Stimulated activated CD4-positive, alpha-beta T cell treated with anti-CD3 and anti-CD28 coated beads, TNF-alpha, amount 100 ng/mL, for 24 hours (primary cell): Measurements from ENCODE around the gene OR1F1.
"Not testable (repeated sequence)": the region's sequence is repeated elsewhere in the genome, so short reads cannot be mapped to it uniquely, and the experiment has no call there.

Experiments used
- DNase-seq, 3 experiments: peaks; one replicate each; pipeline ENCODE4 v3.0.0-alpha.2; 2020; ENCODE audit warnings: low read depth in 3 of 3

Gene OR1F1

DNA sequence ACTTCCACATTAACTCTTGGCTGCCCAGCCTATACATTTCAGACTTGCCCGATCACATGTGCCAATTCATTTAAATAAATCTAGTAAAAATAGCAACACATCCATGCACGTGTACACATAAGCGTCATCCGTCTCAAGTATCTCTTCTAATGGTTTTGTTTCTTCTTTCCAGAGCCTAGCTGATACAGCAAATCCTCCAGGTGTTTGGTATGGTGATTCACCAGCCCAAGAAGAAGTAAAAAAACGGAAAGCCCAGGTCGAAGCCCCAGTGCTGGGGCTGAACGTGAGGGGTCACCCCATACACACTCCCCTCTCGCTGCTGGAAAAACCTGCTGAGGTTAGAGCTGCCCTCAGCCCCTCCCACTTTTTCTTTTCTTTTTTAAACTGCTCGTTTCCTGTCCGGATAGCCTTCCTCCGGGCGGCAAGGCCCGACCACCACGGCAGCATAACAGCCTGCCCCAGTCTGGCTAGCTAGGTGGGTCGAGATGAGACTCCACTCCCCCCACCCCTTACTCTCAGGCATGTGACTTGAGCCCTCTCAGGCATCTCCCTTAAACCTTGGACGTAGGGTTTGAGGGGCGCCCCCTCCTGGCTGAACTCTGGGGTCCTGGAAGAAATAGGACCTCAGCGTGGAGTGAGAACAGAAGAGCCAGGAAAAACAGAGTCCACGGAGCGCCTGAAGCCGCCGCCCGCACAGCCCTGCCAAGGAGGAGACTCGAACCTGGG, 13.9 kb upstream of the OR1F1 start:
- DNase-seq: no peak

DNA sequence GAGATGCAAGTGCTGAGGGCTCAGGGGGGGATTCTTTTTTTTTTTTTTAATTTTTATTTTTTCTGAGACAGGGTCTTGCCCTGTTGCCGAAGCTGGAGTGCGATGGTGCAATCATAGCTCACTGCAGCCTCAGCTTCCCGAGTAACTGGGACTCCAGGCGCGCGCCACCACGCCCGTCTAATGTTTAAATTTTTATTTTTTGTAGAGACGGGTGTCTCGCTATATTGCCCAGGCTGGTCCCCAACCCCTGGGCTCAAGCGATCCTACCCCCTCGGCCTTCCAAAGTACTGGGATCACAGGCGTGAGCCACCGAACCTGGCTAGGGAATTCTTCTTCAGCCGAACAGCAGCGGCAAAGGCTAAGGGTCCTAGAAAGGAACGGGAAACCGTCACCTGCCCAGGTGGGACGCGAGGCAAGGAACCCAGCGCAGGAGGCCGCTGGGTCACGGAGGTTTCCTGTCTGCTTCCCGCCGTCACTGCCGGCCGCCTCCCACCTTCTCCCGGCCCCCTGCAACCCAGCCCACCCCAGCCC, 13.3 kb upstream of the OR1F1 start:
- no peak for DNase-seq

DNA sequence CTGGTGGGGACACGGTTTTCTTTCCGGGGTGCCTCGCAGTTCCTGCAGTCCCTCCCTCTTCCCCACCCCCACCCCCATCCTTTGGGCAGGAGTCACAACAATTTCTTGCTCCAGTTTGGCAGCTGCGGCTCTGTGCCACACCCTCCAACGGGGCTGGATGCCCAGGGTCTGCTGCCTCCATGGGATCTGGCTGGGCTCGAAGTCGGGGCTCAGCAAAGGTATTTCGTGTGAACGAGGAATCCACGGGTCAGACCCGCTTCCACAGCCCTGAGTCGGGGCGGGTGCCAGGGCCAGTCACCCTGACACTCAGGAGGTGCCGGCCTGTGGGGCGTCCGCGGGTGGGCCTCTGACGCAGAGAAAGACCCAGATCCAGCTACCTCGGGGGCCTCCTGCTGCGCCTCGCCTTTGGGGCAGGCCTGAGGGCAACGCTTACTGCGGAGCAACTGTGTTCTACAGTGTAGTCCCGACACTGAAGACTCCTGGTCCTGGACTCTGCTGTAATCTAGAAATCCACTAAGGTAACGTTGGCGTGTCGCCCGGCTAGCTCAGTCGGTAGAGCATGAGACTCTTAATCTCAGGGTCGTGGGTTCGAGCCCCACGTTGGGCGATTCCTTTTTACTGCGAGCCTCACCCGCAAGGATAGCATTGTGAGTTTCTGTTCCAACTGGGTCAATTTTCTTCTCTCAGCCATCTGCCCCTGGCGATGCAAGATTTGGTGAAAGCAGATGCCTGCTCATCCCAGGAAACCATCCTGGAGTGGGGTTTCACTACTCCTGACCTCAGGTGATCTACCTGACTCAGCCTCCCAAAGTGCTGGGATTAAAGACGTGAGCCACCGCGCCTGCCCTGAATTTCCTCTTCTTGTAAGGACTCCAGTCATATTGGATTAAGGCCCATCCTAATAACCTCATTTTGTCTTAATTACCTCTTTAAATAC, 12.6 kb upstream of the OR1F1 start:
- peak in 1 of 3 experiments; percentile 71 for DNase-seq

- DNase-seq: no peak
Observed at GRCh38 chr16:3179651-3180050, 8.4 kb upstream of the OR1F1 start.

DNA sequence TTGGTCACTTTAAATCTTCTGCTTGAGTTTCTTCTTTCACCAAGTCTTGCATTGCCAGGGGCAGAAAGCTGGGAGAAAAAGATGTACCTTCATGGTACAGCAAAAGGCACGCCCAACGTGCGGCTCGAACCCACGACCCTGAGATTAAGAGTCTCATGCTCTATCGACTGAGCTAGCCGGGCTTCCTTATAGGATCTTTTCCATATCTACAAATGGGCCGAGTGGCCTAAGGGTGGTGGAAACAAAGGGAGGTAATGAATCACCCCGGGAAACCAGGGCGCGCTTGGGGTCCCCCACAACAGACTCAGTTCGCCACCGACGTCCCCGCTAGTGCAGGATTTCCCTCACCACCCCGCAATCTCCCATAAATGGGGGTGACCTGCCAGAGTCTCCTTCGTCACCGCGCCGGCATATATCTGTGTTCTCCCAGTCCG, 7.5 kb upstream of the OR1F1 start:
- DNase-seq: no peak

DNA sequence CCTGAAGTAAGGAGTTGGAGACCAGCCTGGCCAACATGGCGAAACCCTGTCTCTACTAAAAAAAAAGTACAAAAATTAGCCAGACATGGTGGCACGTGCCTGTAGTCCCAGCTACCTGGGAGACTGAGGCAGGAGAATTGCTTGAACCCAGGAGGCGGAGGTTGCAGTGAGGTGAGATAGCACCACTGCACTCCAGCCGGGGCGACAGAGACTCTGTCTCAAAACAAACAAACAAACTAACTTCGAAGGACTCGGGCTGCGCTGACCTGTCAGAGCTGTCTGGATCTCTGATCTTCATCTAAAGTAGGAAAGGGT, 5.8 kb upstream of the OR1F1 start:
- DNase-seq: not testable (repeated sequence)

DNA sequence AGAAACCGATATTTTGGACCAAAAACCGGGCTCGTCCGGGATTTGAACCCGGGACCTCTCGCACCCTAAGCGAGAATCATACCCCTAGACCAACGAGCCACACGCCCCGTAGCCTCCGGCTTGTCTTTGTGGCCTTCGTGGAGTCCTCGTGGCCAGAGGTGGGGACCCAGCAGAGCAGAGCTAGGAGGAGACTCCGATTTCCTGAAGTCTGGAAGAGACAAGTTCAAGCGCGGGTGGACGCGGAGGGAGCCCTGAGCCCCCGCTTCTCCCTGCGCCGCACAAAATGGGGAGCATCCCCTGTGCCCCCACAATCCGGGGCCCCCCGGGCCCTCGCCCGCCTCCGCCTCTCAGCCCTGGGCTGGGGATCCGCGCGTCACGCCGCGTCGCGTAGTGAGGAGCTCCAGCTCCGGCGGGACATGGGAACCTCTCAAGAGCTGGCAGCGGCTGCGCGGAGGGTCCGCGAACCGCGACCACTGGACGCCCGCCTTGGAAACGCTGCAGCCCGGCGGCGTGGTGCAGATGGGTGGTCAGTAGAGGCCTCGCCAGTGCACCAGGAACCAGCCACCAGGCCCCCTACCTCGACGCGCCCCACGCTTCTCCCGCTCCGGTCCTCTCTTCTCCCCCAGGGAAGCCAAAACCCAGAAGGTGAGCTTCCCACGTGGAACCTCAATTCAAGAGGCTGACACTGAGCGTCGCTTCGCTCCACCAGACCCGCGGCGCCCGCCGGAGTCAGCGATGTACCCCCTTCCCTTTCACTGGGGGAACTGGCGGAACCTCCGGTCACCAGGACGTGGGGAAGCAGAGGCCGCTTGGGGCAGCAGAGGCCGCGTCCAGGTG, 5.2 kb upstream of the OR1F1 start:
- peak in 2 of 3 experiments; percentile 55 to 74 for DNase-seq

- DNase-seq: no peak
Observed at GRCh38 chr16:3183445-3184139, 4.4 kb upstream of the OR1F1 start.

GRCh38 chr16:3186946-3187690, 886 bp upstream of the OR1F1 start:
- no peak for DNase-seq

- no peak for DNase-seq
Observed at GRCh38 chr16:3188675-3188924, 596 bp downstream of the OR1F1 start.

DNA sequence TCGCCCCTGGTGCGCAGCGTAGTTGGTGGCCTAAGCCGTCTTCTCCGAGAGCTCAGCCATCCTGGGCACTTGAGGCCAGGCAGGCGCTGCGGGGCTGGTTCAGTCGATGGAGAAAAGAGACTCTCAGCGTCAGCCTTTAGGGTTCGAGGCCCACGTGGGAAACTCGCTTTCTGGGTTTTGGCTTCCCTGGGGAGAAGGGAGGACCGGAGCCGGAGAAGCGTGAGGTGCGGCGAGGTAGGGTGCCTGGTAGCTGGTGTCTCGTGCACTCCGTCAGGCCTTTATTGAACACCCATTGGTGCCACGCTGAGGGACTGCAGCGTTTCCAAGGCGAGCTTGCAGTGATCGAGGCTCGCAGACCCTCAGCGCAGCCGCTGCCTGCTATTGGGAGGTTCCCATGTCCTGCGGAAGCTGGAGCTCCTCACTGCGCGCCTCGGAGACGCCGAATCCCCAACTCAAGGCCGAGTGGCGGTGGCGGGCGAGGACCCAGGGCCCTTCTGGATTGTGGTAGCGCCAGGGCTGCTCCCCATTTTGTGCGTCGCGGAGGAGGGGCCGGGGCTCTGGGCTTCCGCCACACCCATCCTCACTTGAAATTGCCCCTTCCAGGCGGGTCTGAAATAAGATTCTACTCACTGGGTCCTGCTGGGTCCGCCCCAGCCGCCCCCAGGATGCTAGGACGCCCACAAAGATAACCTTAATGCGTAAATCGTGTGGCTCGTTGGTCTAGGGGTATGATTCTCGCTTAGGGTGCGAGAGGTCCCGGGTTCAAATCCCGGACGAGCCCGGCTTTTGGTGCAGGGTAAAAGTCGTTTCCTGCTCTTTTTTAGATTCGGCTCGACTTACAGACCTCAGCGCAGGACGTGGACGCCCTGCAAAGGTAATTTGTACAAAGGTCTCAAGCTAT, 1.2 kb downstream of the OR1F1 start:
- peak in 2 of 3 experiments; percentile 52 to 75 for DNase-seq

GRCh38 chr16:3189869-3190268, 1.9 kb downstream of the OR1F1 start:
- DNase-seq: no peak

GRCh38 chr16:3190949-3191353, 2.9 kb downstream of the OR1F1 start:
- DNase-seq: no peak

DNA sequence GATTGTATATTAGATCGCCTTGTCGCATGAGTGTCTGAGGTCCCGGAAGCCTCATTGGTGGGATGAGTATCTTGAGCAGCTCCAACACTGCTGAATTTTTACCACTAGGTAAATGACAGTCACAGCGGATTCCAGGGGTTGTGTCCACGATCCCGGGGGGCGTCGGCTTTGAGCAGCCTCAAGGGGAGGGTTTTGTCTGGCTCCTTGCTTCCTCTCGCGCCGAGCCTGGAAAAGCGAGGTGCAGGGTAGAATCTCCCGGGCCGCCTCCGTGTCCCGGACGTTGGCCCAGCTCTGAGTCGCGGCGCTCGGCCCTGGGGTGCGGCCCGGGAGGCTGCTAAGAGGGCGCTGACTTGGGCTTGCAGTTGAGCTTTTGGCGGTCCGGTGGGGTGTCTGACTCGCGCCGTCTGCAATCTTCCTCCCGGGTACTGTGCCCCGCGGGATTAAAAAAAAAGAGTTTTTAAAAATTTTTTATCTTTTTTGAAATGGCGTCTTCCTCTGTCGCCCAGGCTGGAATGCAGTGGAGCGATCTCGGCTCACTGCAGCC, 4.5 kb downstream of the OR1F1 start:
- no peak for DNase-seq

- no peak for DNase-seq
Observed at GRCh38 chr16:3193221-3194212, 5.5 kb downstream of the OR1F1 start.

GRCh38 chr16:3194792-3195191, 6.8 kb downstream of the OR1F1 start:
- DNase-seq: no peak

GRCh38 chr16:3195975-3196374, 8.0 kb downstream of the OR1F1 start:
- DNase-seq: no peak

DNA sequence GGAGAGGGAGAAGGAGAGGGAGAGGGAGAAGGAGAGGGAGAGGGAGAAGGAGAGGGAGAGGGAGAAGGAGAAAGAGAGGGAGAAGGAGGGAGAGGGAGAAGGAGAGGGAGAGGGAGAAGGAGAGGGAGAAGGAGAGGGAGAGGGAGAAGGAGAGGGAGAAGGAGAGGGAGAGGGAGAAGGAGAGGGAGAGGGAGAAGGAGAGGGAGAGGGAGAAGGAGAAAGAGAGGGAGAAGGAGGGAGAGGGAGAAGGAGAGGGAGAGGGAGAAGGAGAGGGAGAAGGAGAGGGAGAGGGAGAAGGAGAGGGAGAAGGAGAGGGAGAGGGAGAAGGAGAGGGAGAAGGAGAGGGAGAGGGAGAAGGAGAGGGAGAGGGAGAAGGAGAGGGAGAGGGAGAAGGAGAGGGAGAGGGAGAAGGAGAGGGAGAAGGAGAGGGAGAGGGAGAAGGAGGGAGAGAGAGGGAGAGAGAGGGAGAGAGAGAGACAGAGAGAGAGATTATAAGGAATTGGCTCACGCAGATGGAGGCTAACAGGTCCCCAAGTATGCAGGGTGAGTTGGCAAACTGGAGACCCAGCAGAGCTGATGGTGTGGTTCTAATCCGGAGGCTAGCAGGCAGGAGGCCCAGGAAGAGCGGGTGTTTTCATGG, 9.8 kb downstream of the OR1F1 start:
- DNase-seq: not testable (repeated sequence)
